HL-60/S4 (cell line): ENCODE measurements around the gene ACSF3.

Experiments used
- in situ Hi-C: fragments of 300-500 bp; cut with MboI; formaldehyde crosslinking; loops from 2 replicates; pipeline ENCODE4 v1.14.3; 2022; ENCODE audit warnings: low sequenced_read_pairs

ACSF3 gene

DNA sequence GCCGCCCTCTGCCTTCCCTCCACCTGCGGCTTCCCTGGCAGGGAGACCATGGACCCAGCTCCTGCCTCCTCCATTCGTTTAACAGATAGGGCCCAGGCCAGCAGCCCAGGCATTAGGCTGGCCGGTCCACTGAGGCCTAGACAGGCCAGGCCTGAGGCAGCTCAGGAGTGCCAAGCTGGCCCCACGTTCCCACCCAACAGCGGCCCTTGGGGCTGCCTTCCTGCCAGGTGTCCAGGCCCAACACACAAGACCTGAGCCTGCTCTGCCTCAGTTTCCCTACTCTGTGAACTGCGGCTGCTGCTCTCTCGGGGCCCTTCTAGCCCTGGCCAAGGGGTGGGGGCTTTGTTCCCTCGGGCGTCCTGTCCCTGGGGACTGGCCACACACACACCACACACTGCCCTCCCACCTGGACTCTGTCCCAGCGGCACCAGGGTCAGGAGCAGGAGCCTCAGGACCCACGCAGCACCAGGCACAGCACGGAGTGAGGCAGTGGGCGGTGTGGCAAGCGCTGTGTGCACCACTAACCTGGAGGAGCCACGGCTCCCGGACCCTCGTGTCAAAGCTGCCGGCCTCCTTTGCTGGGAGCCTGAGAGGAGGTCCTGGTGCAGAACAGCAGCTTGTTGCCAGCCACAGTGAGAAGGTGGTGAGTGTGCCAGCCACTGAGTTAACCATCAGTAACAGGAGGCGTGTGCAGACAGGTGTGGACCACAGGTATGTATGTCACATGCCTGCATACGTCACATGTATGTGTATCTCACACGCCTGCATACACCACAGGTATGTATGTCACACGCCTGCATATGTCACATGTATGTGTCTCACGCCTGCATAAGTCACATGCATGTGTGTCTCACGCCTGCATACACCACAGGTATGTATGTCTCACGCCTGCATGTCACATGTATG, 63.3 kb downstream of the ACSF3 start:
- in situ Hi-C loops: loop anchor here (25.0 kb wide), 1 partner anchor 220 kb away; no protein-coding TSS in a partner anchor

DNA sequence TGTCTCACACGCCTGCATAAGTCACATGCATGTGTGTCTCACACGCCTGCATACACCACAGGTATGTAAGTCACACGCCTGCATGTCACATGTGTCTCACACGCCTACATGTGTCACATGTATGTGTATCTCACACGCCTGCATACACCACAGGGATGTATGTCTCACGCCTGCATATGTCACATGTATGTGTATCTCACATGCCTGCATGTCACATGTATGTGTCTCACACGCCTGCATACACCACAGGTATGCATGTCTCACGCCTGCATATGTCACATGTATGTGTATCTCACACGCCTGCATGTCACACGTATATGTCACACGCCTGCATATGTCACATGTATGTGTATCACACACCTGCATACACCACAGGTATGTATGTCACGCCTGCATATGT, 64.1 kb downstream of the ACSF3 start:
- in situ Hi-C loops: loop anchor here (25.0 kb wide), 1 partner anchor 220 kb away; no protein-coding TSS in a partner anchor

DNA sequence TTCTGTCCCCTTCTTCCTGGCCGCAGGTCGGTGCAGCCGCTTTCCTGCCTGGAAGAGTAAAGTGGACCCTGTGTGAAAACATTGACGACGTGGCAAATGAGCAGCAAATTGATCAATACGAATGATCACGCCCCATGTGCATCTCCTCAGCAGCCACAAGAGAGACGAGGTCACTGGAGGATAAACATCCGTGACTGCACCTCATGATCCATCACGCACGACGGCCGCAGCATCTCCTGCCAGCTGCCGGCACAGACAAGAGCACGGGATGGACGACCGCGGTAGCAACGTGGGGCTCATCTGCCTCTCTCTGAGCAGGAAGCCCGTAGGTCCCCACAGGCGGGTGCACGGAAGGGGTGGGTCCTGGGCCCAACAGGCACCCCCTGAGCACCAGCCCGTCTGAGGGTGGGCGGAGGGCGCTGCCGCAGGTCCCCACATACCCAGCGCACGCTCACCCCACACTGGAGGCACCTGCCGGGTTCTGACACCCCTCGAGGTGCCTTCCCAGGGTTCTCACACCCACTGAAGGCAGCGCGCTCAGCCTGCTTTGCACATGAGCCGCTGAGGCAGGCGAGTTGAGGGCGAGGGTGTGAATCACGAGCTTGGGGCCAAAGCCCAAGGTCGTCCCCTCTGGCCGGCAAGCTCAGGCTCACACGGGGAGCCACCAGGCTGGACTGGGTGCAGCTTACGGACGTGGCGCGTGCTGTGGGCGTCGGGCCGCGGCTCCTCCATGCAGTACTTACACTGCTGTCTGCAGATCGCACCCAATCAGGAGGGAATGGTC, 65.6 kb downstream of the ACSF3 start:
- in situ Hi-C loops: loop anchor here (25.0 kb wide), 1 partner anchor 222 kb away; no protein-coding TSS in a partner anchor

DNA sequence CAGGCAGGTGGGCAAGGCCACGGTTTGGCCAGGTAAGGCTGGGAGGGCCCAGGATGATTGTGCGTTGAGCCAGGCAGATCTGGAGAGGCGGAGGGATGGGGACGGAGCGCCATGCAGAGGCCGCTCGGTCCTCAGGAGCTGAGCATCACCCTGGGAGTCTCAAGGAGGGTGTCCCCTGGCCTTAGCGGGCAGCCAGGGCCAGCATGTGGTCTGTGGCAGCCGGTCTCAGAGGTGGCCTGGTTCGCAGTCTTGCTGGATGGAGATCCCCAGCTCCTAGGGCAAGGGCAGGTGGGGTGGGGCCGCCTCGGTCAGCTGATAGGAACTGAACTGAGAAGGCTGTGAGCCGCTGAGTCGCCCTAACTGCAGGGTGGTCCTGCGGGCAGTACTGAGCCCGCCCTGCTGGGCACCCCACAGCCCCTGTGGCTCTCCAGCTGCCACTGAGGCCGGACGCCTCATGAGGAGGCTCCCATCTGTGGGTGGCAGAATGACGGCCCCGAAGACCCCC, 66.2 kb downstream of the ACSF3 start:
- in situ Hi-C loops: loop anchor here (25.0 kb wide), 1 partner anchor 223 kb away; no protein-coding TSS in a partner anchor

DNA sequence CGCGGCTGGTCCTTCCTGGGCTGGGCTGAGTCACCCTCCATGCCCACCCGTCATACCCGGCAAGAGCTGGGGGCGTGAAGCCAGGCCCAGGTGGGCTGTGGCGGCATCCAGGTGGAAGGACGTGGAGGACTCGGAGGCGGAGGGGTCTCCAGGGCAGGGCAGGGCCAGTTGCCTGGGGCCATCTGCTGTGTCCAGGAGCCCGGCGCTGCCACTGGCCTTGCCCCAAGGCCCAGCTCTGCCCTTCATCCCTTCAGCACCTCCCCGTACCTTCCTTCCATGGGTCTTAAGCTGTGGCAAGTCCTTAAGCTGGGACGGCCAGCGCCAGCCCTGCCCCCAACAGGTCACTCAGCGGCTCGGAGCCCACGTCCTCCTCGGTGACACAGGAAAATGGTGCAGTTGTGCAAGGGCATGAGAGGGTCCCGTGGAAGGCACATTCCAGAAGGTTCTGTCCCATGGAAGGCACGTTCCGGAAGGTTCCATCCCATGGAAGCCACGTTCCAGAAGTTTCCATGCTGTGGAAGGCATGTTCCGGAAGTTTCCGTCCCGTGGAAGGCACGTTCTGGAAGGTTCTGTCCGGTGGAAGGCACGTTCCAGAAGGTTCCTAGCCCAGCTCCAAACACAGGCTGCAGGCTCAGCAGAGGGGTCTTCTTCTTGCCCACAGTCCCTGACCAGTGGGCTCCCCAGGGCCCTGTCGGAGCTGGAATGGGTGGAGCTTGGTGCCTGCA, 67.5 kb downstream of the ACSF3 start:
- in situ Hi-C loops: loop anchor here (25.0 kb wide), 1 partner anchor 224 kb away; no protein-coding TSS in a partner anchor

DNA sequence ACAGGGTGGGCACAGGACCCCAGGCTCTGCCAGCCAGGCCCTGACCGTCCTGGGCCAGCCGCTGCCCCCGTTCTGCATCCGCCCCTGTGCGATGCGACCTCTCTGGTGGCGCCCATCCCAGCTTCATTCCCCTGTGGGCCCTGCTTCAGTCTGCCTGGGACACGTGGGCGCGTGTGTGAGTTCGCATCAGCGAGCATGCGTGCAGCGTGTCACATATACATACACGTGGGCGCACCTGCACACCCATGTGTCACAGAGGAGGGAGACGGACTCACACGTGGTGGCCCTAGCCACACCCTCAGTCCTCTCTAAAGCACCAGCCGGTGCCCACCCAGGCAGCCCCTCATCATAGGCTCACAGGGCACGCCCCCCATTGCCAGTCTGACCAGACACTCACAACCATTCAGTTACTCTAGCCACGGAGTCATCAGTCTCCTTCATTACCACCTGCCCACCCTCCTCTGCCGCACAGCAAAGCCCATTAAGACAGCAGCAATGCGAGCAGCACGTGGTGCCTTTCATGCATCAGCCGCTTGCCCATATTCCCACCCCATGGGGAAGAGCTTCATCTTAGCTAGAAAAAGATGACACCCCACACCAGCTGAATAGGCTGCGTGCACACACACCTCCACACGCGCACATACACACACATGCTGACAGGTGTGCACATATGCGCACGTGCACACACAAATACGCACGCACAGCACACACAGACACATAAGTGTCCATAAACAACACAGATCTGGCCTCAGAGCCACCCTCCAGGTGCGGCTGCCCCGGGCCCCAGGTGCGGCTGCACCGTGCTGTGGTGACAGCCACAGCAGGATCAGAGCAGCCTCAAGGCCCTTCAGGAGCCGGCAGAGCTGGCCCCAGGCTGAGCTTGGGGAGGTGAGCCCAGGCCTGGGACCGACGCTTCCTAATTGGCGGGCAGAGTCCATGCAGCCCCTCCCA, 68.4 kb downstream of the ACSF3 start:
- in situ Hi-C loops: loop anchor here (25.0 kb wide), 1 partner anchor 225 kb away; no protein-coding TSS in a partner anchor

DNA sequence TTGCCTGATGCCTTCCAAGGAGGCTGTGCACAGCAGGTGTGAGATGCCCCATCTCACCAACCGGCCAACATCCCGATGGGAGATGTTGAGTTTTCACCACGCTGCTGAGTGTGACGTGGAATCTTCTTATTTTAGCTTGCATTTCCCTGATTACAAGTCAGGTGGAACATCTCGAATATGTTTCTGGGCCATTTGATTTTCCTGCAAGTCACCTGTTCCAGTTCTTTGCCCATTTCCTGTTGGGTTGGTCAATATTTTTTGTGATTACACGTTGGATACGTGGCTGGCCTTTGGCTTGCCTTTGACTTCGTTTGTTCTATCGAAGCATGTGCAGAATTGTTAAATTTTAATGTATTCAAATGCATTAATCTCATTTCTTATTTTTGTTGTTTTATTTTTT, 69.6 kb downstream of the ACSF3 start:
- in situ Hi-C loops: loop anchor here (25.0 kb wide), 1 partner anchor 226 kb away; no protein-coding TSS in a partner anchor

DNA sequence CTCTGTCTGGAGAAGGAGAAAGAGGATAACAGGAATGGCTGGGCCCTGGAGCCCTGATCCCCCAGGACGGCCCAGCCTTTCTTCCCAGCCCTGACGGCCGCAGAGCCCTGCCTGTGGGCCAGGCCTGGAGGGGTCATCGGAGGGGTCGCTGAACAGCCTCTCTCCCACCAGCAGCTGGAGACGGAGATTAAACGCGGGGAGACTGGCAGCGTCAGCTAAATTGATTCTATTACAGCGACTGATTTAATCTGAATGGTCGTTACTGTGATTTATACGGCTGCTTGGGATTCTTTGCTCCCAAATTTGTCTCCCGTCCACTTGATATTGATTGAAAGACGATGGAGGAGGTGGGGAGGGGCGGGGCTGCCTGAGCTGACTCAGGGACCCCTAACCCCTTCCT, 70.8 kb downstream of the ACSF3 start:
- in situ Hi-C loops: loop anchor here (25.0 kb wide), 1 partner anchor 227 kb away; no protein-coding TSS in a partner anchor

DNA sequence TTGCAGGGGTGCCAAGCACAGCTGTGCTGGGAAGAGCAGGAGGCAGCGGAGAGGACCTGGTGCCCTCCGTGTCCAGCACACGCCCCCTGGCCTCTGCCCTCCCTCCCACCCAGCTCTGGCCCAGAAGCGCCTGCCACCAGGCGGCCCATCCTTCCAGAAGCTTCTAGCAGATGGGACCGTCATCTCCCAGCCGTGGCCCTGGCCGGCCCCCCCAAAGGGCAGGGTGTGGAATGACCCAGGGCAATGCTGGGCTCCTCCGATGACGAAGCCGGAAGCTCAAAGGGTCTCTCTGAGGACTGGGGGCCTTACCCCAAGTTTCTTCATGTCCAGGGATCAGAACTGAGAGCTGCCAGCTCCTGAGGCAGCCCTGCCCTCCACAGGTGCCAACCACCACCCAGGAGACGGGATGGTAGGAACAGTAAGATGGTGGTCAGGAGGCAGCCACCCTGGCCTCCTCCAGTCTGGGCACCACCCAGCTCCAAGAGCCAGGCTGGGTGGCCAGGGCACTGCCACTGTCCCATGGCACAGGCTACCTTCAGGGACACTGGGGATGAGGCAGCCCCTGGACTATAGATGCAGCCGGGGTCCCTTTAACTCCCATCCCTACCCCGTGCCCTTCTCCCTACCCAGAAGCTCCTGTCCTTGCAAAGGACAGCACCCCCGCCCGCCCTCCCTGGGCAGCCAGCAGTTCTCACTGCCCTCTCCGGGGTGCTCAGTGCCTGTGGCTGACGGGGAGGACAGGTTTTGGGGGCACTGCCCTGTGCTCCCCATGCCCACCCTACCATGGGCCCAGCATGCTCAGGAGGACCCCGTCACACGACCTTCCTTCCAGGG, 71.4 kb downstream of the ACSF3 start:
- in situ Hi-C loops: loop anchor here (25.0 kb wide), 1 partner anchor 228 kb away; no protein-coding TSS in a partner anchor

DNA sequence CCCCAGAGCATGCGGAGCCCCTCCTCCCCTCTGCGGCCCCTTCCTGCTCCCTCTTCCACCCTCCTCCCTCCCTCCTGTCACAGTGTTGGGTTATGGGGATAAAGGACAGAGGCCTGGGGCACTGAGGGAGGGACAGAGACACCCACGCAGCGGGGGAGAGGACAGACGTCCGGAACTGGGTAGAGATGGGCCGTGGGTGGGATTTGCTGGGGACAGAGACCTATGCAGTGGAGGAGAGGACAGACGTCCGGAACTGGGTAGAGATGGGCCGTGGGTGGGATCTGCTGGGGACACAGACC, 72.0 kb downstream of the ACSF3 start:
- in situ Hi-C loops: loop anchor here (25.0 kb wide), 1 partner anchor 228 kb away; no protein-coding TSS in a partner anchor

DNA sequence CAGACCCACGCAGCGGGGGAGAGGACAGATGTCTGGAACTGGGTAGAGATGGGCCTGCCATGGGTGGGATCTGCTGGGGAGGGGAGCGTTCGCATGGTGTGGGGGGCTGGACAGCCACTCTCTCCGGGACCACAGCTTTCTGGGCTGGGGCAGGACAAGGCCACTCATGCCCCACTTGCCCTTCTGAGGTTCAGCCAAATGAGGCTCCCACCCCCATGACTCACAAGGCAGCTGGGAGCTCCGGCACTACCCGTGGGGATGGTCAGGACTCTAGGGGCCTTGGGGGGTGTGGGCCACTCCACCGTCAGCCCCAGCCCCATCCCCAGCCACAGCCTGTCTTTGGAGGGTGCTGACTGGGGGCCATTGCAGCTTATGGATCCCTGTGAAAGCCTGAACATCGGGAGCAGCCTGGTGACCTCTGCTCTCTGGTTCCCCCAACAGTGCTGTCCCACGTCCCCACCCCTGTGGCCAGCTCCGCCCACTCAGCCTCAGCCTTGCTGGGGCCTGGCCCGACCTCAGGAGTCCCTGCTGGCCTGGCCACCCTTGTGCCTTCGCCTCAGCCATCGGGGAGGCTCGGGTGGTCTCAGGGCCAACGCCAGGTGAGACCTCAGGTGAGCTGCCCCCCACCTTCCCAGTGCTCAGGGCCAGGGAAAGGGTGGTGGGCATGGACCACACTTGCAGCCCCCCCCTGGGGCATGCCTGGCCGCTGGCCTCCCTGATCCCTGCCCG, 73.2 kb downstream of the ACSF3 start:
- in situ Hi-C loops: loop anchor here (25.0 kb wide), 1 partner anchor 230 kb away; no protein-coding TSS in a partner anchor

DNA sequence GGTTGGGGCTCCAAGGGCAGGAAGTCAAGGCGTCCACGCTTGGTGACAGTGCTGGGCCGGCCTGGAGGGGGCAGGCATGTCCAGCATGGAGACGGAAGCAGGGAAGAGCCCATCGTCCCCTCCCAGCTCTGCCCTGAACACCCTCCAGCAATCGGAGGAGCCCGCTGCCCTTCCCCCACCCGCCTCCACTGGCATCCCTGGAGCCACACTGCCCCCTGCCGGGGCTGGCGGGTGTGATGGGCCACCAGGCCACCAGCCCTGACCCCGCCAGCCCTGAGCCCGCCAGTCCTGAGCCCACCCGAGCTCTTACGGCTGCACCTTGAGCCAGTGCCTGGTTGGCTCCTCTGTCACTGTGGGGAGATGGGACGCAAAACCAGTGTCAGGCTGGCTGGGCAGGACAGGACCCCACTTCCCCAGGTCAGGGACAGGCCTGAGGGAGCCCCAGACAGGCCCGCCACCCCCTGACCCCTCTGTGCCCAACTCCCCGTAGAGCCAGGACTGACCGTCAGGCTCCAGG, 73.8 kb downstream of the ACSF3 start:
- in situ Hi-C loops: loop anchor here (25.0 kb wide), 1 partner anchor 230 kb away; no protein-coding TSS in a partner anchor

DNA sequence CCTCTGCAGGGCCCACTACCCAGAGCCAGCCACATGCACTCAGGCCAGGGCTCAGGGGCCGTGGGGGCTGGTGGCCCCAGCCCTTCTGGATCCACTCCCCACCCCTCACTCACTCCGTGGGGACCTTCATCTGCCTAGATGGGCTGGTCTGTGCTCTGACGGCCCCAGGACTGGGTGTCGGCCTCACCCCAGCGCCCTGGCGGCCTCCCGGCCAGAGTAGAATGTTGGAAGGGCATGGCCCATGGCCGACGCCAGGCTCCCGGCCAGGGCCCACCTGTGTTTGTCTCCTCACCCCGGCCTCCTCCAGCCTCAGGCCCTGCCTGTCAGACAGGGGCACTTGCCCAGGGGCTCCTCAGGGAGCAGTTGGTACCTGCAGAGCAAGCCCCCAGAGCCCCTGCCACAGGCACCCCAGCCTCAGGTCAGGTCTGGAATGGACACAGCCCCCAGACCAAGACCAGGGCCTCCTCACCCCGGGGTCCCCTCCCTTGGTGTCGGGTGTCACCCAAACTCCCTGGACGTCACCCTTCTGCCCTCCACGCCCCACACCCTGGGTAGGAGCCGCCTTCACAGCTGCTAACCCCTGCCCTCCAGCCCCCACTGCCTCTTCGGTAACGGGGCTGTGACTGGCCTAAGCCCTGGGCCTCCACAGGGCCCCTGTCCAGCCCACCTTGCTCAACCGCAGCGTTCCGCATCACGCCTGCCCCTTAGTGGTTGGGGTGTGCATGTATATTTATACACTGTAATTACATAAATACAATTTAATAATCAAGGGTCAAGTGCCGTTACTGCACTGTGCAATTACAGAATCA, 74.9 kb downstream of the ACSF3 start:
- in situ Hi-C loops: loop anchor here (25.0 kb wide), 1 partner anchor 231 kb away; no protein-coding TSS in a partner anchor

DNA sequence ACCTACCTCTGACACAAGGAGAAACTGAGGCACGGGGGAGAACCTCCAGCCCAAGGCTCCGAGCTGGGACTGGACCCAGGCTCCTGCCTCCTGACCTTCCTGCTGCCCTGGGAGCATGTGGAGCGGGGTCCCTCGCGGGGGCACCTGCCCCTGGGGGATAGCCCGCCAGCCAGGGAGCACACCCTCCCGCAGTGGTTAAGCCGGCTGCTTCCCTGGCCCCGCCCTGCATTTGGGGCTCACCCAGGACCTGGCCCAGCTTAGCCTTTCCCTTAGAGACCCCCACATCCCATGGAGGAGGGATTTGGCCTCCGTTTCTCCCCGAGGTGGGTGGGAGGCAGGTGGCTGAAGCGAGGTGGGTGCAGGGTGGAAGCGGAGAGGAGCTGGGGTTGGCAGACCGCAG, 76.1 kb downstream of the ACSF3 start:
- in situ Hi-C loops: loop anchor here (25.0 kb wide), 1 partner anchor 232 kb away; no protein-coding TSS in a partner anchor

DNA sequence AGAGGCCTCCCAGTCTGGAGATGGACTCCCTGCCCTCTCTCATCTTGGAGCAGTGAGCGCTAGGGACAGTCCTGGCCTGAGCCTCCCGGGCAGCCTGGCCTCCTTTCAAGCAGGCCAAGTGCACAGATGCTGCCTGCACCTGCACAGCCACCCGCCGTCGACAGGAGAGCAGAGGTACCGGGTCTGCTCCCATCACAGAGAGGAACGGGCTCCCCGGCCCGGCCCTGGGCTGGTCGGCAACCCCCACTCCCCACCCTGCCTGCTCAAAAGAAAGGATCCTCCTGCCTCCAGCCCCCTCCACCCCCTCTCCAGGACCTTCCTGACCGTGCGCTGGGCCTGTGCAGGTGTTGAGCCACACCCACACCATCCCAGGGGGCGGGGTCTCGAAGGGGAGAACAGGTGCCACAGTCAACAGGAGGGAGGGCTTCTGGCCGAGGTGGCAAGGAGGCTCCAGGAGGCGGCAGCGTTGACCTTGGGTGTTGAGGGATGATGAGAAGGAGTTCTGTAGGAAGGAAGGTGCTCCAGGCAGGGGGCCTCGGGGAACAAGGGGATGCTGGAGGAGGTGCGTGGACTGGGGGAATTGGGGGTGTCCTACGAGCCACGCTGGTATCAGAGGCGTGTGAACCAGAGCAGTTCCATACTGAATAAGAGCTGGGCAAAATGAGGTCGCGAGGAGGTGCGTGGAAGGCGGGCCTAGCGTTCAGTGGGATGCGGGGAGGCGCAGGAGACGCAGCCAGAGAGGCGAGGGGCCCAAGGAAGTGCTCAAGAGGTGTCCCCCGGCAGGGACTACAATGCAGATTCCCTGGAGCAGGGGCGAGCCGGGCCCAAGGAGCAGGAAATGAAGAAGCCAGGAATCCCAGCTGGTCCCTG, 76.9 kb downstream of the ACSF3 start:
- in situ Hi-C loops: loop anchor here (25.0 kb wide), 1 partner anchor 233 kb away; no protein-coding TSS in a partner anchor
